Measurements from ENCODE around the gene TBC1D9B. TPM values are rescaled to one million over a fixed set of nuclear protein-coding genes. Genes with fewer than 3 reads are reported as not detected.
A peak's percentile ranks its signal among the peaks of the same experiment; 100 is the strongest.

TBC1D9B gene
- total RNA-seq, 4 donors from 2014 or later: 115 to 210 (median 168) TPM

GRCh38 chr5:179816796-179817469, 90.8 kb downstream of the TBC1D9B start:
- no peak for DNase-seq (ENCODE audit: low spot score in 2 of 2)
- Histone ChIP-seq H3K9me3 (no peaks in the 10 kb centered on the region), H3K4me3 (peak overlapping the region; percentile 41 to 65 (median 50)), H3K27me3 (no peaks in the 10 kb centered on the region), H3K4me1 (peaks cover 0 to 40% (median 33%) of the 10 kb centered on the region in 4 donors), H3K36me3 (peaks cover 0 to 37% (median 0%) of the 10 kb centered on the region in 3 donors), H3K27ac (peak overlapping the region; percentile 76 to 100 (median 87))
- WGBS, 2 donors: 1 to 2% methylated on average over 12 to 59 of the region's 72 CpGs
- TF ChIP-seq CTCF (IDR thresholded peaks at IDR 0.05): peak in 1 of 5 experiments; percentile 19
- no peak for TF ChIP-seq POLR2A (IDR thresholded peaks at IDR 0.05)
- TF ChIP-seq EP300 (IDR thresholded peaks at IDR 0.05): no peak

GRCh38 chr5:179816401-179816795, 91.3 kb downstream of the TBC1D9B start:
- Histone ChIP-seq H3K36me3 (peaks cover 0 to 41% (median 0%) of the 10 kb centered on the region in 3 donors), H3K27ac (peak overlapping the region; percentile 76 to 100 (median 87)), H3K9me3 (no peaks in the 10 kb centered on the region), H3K4me1 (peaks cover 0 to 38% (median 33%) of the 10 kb centered on the region in 4 donors), H3K27me3 (no peaks in the 10 kb centered on the region), H3K4me3 (peak overlapping the region; percentile 41 to 65 (median 50))
- WGBS, 2 donors: 31 to 53% methylated on average over 16 to 23 of the region's 23 CpGs
- TF ChIP-seq CTCF (IDR thresholded peaks at IDR 0.05) (no peak), EP300 (IDR thresholded peaks at IDR 0.05) (no peak), POLR2A (IDR thresholded peaks at IDR 0.05) (no peak)
- no peak for DNase-seq (ENCODE audit: low spot score in 2 of 2)

DNA sequence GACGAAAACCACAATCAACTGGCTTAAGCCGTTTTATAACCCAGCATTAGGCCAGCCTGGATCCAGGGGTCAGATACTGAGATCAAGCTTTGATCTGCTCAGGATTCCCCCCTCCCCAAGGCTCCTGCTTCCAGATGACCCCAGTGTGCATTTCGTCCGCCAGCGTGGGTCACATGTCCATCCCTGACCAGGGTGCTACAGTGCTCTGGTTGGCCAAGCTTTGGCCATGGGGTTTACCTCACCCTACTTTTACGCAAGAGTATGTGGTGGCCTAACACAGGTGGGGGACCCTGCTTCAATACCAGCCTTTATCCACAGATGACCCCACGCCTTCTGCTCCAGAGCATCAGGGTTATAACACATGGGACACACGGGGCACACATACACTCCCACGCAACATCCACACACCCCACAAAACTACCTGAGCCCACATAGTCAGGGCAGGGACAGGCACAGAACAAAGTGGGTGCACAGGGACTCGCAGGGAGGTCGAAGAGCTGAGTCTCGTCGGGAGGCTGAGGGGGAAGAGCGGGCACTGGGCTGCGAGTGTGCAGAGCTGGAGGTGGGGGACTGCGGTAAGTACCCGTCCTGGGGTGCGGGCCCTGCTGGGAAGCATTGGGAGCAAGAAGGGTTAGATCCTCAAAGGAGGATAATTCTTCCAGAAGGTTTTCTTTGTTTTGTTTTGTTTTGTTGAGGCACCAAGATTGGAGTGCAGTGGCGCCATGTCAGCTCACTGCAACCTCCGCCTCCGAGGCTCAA, 92.0 kb downstream of the TBC1D9B start:
- Histone ChIP-seq H3K27ac (no peak overlapping the region), H3K9me3 (no peaks in the 10 kb centered on the region)
- WGBS, 2 donors: 91 to 95% methylated on average over 21 of the region's 21 CpGs

DNA sequence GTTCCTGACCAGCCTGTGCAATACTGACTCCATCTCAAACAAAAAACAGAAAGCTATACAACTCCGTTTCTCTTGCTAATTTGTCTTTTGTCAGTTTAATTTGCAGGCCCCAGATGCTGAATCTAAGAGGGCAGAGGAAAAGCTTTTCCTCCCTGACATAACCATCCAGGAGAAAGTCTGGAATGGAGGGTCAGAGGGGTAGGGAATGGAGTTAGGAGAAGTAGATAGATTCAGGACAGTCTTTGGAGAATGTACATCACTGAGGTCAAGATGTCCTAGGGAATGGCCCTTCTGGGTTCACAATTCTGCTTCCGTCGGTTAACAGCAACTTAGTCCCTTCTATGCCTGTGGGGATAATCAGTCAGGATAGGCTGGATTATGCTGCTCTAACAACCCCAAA, 93.6 kb downstream of the TBC1D9B start:
- Histone ChIP-seq H3K9me3 (no peaks in the 10 kb centered on the region), H3K27me3 (no peaks in the 10 kb centered on the region), H3K36me3 (peaks cover 0 to 41% (median 0%) of the 10 kb centered on the region in 3 donors), H3K4me3 (no peak overlapping the region), H3K4me1 (peaks cover 0 to 25% (median 20%) of the 10 kb centered on the region in 4 donors), H3K27ac (no peak overlapping the region)
- no peak for DNase-seq (ENCODE audit: low spot score in 2 of 2)
- WGBS, 2 donors: 67 to 68% methylated on average over 3 of the region's 3 CpGs
- TF ChIP-seq POLR2A (IDR thresholded peaks at IDR 0.05): no peak
- no peak for TF ChIP-seq CTCF (IDR thresholded peaks at IDR 0.05)
- TF ChIP-seq EP300 (IDR thresholded peaks at IDR 0.05): no peak

More for the DNA sequence above, 92.0 kb downstream of the TBC1D9B start:
- DNase-seq (ENCODE audit: low spot score in 2 of 2): no peak
- H3K4me3 ChIP-seq: no peak overlapping the region
- peaks cover 0 to 41% (median 0%) of the 10 kb centered on the region in 3 donors for H3K36me3 ChIP-seq
- no peaks in the 10 kb centered on the region for H3K27me3 ChIP-seq
- peaks cover 0 to 38% (median 33%) of the 10 kb centered on the region in 4 donors for H3K4me1 ChIP-seq
- no peak for TF ChIP-seq CTCF (IDR thresholded peaks at IDR 0.05)
- no peak for TF ChIP-seq POLR2A (IDR thresholded peaks at IDR 0.05)
- TF ChIP-seq EP300 (IDR thresholded peaks at IDR 0.05): no peak
